Left ventricle myocardium inferior (tissue), 1 donor: ENCODE measurements around the gene CTF1. TPM values are rescaled to one million over a fixed set of nuclear protein-coding genes. Genes with fewer than 3 reads are reported as not detected.
A peak's percentile ranks its signal among the peaks of the same experiment; 100 is the strongest.

Experiments used
- DNase-seq: peaks from one replicate; pipeline ENCODE4 v3.0.0-alpha.2; 2020
- H3K27ac ChIP-seq: fragments of 200-600 bp; replicated peaks from 2 replicates; pipeline ENCODE4 v1.8.0; 2021
- H3K27me3 ChIP-seq: fragments of 200-600 bp; 2 replicates; pipeline ENCODE4 v1.8.0; 2021; ENCODE audit warnings: low read depth
- H3K36me3 ChIP-seq: fragments of 200-600 bp; 2 replicates; pipeline ENCODE4 v1.8.0; 2021
- H3K4me1 ChIP-seq: fragments of 200-600 bp; 2 replicates; pipeline ENCODE4 v1.8.0; 2021
- H3K4me3 ChIP-seq: fragments of 200-600 bp; 2 replicates; pipeline ENCODE4 v1.8.0; 2021; ENCODE audit warnings: mild to moderate bottlenecking, moderate library complexity
- H3K9me3 ChIP-seq: fragments of 200-600 bp; replicated peaks from 2 replicates; pipeline ENCODE4 v1.8.0; 2021
- CTCF ChIP-seq: fragments of 200-600 bp; IDR thresholded peaks from 2 replicates; pipeline ENCODE4 v1.8.0; 2021; ENCODE audit warnings: antibody characterized with exemption, mild to moderate bottlenecking, borderline replicate concordance
- intact Hi-C: fragments of 100-400 bp; cut with micrococcal nuclease; formaldehyde crosslinking; loops from one replicate; pipeline ENCODE4 v1.11.0; 2022
- total RNA-seq: library from RNA; stranded (reverse); fragmentation: NEBNext Ultra II Directional; extraction: Animal tissue kit (Norgen Biotek cat#: 25700); gene quantifications from one replicate; pipeline ENCODE4 v1.2.1, GENCODE V29; 2021
- donor health status: DM: no; HTN: yes; CAD: no; lungs with severe emphysema.

CTF1 gene
- total RNA-seq, 1 donor from 2014 or later = 9.6 TPM

GRCh38 chr16:30924913-30925631 is 28.7 kb downstream of the CTF1 start:
- Histone ChIP-seq H3K4me3 (peak overlapping the region; percentile 84), H3K4me1 (peaks cover 34% of the 10 kb centered on the region), H3K27me3 (no peaks in the 10 kb centered on the region), H3K9me3 (no peaks in the 10 kb centered on the region), H3K27ac (peak overlapping the region; percentile 96), H3K36me3 (peaks cover 3% of the 10 kb centered on the region)
- intact Hi-C loops = no loop called here
- DNase-seq = no peak
- no peak for TF ChIP-seq CTCF

- peaks cover 39% of the 10 kb centered on the region for H3K4me1 ChIP-seq
- no peak for DNase-seq
- H3K36me3 ChIP-seq = peaks cover 8% of the 10 kb centered on the region
- H3K27me3 ChIP-seq = no peaks in the 10 kb centered on the region
- H3K9me3 ChIP-seq = no peaks in the 10 kb centered on the region
- no peak for TF ChIP-seq CTCF
- intact Hi-C loops = no loop called here
- H3K27ac ChIP-seq = no peak overlapping the region
- no peak overlapping the region for H3K4me3 ChIP-seq
Measured at GRCh38 chr16:30925632-30925987, 29.2 kb downstream of the CTF1 start.

GRCh38 chr16:30925995-30926811 is 29.8 kb downstream of the CTF1 start:
- H3K36me3 ChIP-seq = peaks cover 14% of the 10 kb centered on the region
- H3K4me3 ChIP-seq = no peak overlapping the region
- intact Hi-C loops = no loop called here
- no peaks in the 10 kb centered on the region for H3K27me3 ChIP-seq
- H3K9me3 ChIP-seq = no peaks in the 10 kb centered on the region
- no peak for DNase-seq
- TF ChIP-seq CTCF = no peak
- peaks cover 41% of the 10 kb centered on the region for H3K4me1 ChIP-seq
- H3K27ac ChIP-seq = no peak overlapping the region

GRCh38 chr16:30926937-30927788 is 30.7 kb downstream of the CTF1 start:
- intact Hi-C loops = no loop called here
- TF ChIP-seq CTCF = no peak
- Histone ChIP-seq H3K27me3 (no peaks in the 10 kb centered on the region), H3K4me3 (no peak overlapping the region), H3K27ac (peak overlapping the region; percentile 14), H3K4me1 (peaks cover 35% of the 10 kb centered on the region), H3K9me3 (no peaks in the 10 kb centered on the region), H3K36me3 (peaks cover 20% of the 10 kb centered on the region)
- DNase-seq = no peak

GRCh38 chr16:30927789-30928378 is 31.5 kb downstream of the CTF1 start:
- Histone ChIP-seq H3K27me3 (no peaks in the 10 kb centered on the region), H3K4me1 (peaks cover 35% of the 10 kb centered on the region), H3K27ac (peak overlapping the region; percentile 14), H3K4me3 (no peak overlapping the region), H3K36me3 (peaks cover 27% of the 10 kb centered on the region), H3K9me3 (no peaks in the 10 kb centered on the region)
- intact Hi-C loops = no loop called here
- no peak for TF ChIP-seq CTCF
- DNase-seq = no peak
